OCI-LY7 (cell line): ENCODE data around the gene NUBP1. TPM values are rescaled to one million over a fixed set of nuclear protein-coding genes. Genes with fewer than 3 reads are reported as not detected.
A peak's percentile ranks its signal among the peaks of the same experiment; 100 is the strongest.

ENCODE experiments used
- BruUV-seq: library from RNA; stranded (reverse); fragments of 400-500 nt; replicated peaks from 2 replicates; lab custom pipeline; 2021; lab: Mats Ljungman, UMichigan
- CTCF ChIA-PET: fragments of 300-600 bp; sonication (Branson Sonifier 250); formaldehyde crosslinking; loops from one replicate; lab custom pipeline; 2022; ENCODE audit warnings: antibody characterized with exemption; ENCODE audit not compliant: unreplicated experiment; lab: Charles Lee
- POLR2A ChIA-PET: fragments of 300-600 bp; sonication (Branson Sonifier 250); formaldehyde crosslinking; loops from one replicate; lab custom pipeline; 2022; ENCODE audit warnings: antibody characterized with exemption; lab: Charles Lee
- DNase-seq: peaks from one replicate; pipeline ENCODE4 v3.0.0-alpha.2; 2015; ENCODE audit warnings: low spot score
- H2AFZ ChIP-seq: fragments of 200-600 bp; sonication (generic), shearing (Covaris generic); 2 replicates; pipeline ENCODE4 v1.6.1; 2014; ENCODE audit warnings: mild to moderate bottlenecking, antibody characterized with exemption, low read length, moderate library complexity
- H3K27ac ChIP-seq: fragments of 200-600 bp; sonication (generic); 2 replicates; pipeline ENCODE4 v1.5.1; 2014; ENCODE audit warnings: mixed run types, low read depth, mild to moderate bottlenecking, moderate library complexity, low read length, inconsistent platforms; ENCODE audit not compliant: poor library complexity, severe bottlenecking
- H3K36me3 ChIP-seq: fragments of 200-600 bp; sonication (generic); 2 replicates; pipeline ENCODE4 v1.6.1; 2014; ENCODE audit warnings: mild to moderate bottlenecking, antibody characterized with exemption, low read length, moderate library complexity, mixed read lengths; ENCODE audit not compliant: insufficient read depth
- H3K4me1 ChIP-seq: fragments of 200-600 bp; sonication (generic); 2 replicates; pipeline ENCODE4 v1.5.1; 2014; ENCODE audit warnings: mild to moderate bottlenecking, low read length; ENCODE audit not compliant: insufficient read depth, poor library complexity, severe bottlenecking
- H3K4me2 ChIP-seq: fragments of 200-600 bp; sonication (generic); 2 replicates; pipeline ENCODE4 v1.6.1; 2014; ENCODE audit warnings: mild to moderate bottlenecking, low read length
- H3K4me3 ChIP-seq: fragments of 200-600 bp; sonication (generic); 2 replicates; pipeline ENCODE4 v1.5.1; 2014; ENCODE audit warnings: mild to moderate bottlenecking, low read depth, low read length; ENCODE audit not compliant: poor library complexity, severe bottlenecking
- H3K79me2 ChIP-seq: fragments of 200-600 bp; sonication (generic); 2 replicates; pipeline ENCODE4 v1.6.1; 2016; ENCODE audit warnings: low read depth, mild to moderate bottlenecking, low read length, moderate library complexity, mixed read lengths; ENCODE audit not compliant: insufficient read depth
- H3K9me2 ChIP-seq: fragments of 200-600 bp; sonication (generic); 2 replicates; pipeline ENCODE4 v1.6.1; 2016; ENCODE audit warnings: mild to moderate bottlenecking, low read length, mixed read lengths; ENCODE audit not compliant: insufficient read depth
- H3K9me3 ChIP-seq: fragments of 200-600 bp; sonication (generic); 2 replicates; pipeline ENCODE4 v1.6.1; 2014; ENCODE audit warnings: mild to moderate bottlenecking, mixed run types, low read length, mixed read lengths
- H4K20me1 ChIP-seq: fragments of 200-600 bp; sonication (generic); 2 replicates; pipeline ENCODE4 v1.6.1; 2014; ENCODE audit warnings: mild to moderate bottlenecking, antibody characterized with exemption, low read length, moderate library complexity, mixed read lengths; ENCODE audit not compliant: insufficient read depth
- EZH2phosphoT487 ChIP-seq: fragments of 200-600 bp; sonication (generic); IDR thresholded peaks from 2 replicates; pipeline ENCODE4 v1.6.1; 2018; ENCODE audit warnings: low read depth, borderline replicate concordance, mild to moderate bottlenecking, mixed run types, antibody characterized with exemption, low read length, moderate library complexity, mixed read lengths
- intact Hi-C: fragments of 100-400 bp; cut with micrococcal nuclease; formaldehyde crosslinking; loops from one replicate; pipeline ENCODE4 v1.10.0; 2022; ENCODE audit not compliant: unreplicated experiment
- total RNA-seq, 2 experiments: library from RNA; depleted of rRNA in 1 of 2; stranded (reverse); fragments of >200 nt in 1 of 2; shearing (Covaris generic) in 1 of 2; gene quantifications; 2 replicates each; pipeline ENCODE4 v1.2.3, GENCODE V29; 2014 to 2022
- TF ChIP-seq, protein P1 (sequence below): fragments of 200-600 bp; sonication (generic); conservative IDR thresholded peaks from 2 replicates; pipeline ENCODE4 v1.5.1; 2014; ENCODE audit warnings: mild to moderate bottlenecking, antibody characterized with exemption, low read length, moderate library complexity, mixed read lengths

The NUBP1 gene
- total RNA-seq, 2 experiments from 2014 or later, result 20.7 to 27.4 TPM

DNA sequence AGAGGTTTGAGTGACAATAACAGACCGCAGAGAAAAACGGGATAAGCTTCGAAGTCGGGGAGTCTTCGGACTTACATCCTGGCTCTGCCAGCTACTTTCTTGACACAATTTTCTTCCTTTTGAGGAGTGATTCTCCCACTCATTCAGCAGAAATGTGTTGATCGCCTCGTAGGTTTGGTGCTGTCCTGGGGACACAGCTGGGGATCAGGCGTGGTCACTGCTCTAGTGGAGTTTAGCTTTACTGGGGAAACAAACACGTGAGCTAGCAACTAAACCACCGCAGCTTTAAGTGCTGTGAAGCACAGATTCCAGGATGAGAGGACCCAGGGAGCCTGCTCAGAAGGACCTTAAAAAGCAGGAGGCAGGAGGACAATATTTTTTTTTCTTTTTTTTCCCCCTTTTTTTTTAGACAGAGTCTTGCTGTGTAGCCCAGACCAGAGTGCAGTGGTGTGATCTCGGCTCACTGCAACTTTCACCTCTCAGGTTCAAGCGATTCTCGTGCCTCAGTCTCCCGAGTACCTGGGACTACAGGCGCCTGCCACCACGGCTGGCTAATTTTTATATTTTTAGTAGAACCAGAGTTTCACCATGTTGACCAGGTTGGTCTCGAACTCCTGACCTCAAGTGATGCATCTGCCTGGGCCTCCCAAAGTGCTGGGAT lies 858 bp downstream of the NUBP1 start:
- Histone ChIP-seq H3K36me3 (peaks cover 34% of the 10 kb centered on the region), H2AFZ (peak overlapping the region; percentile 67; the same call in 1 of the 2 replicates), H3K79me2 (peaks cover 6% of the 10 kb centered on the region; the same call in 1 of the 2 replicates), H3K27ac (no peak overlapping the region), H3K4me2 (peak overlapping the region; percentile 91), H4K20me1 (no peaks in the 10 kb centered on the region), H3K9me2 (no peaks in the 10 kb centered on the region), H3K9me3 (no peaks in the 10 kb centered on the region), H3K4me3 (peak overlapping the region; percentile 70), H3K4me1 (peaks cover 32% of the 10 kb centered on the region)
- POLR2A ChIA-PET, result interaction anchor here (0.6 to 3.0 kb wide), 13 partner anchors 8 to 206 kb away, joined by 3 to 13 read pairs (median 4); partner anchors contain the start of genes CIITA and DEXI
- no peak for DNase-seq
- TF ChIP-seq, protein P1, sequence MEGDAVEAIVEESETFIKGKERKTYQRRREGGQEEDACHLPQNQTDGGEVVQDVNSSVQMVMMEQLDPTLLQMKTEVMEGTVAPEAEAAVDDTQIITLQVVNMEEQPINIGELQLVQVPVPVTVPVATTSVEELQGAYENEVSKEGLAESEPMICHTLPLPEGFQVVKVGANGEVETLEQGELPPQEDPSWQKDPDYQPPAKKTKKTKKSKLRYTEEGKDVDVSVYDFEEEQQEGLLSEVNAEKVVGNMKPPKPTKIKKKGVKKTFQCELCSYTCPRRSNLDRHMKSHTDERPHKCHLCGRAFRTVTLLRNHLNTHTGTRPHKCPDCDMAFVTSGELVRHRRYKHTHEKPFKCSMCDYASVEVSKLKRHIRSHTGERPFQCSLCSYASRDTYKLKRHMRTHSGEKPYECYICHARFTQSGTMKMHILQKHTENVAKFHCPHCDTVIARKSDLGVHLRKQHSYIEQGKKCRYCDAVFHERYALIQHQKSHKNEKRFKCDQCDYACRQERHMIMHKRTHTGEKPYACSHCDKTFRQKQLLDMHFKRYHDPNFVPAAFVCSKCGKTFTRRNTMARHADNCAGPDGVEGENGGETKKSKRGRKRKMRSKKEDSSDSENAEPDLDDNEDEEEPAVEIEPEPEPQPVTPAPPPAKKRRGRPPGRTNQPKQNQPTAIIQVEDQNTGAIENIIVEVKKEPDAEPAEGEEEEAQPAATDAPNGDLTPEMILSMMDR, result no peak
- no peak for TF ChIP-seq EZH2phosphoT487
- CTCF ChIA-PET, result interaction anchor here (0.6 to 1.2 kb wide), 3 partner anchors 59 to 174 kb away, joined by 3 to 7 read pairs (median 4); no protein-coding TSS in a partner anchor
- TSS peak; percentile 72 for BruUV-seq
- intact Hi-C loops, result loop anchor here (2.0 to 10.0 kb wide), 3 partner anchors 132 to 1650 kb away; partner anchors contain the start of genes CIITA and HAPSTR1

DNA sequence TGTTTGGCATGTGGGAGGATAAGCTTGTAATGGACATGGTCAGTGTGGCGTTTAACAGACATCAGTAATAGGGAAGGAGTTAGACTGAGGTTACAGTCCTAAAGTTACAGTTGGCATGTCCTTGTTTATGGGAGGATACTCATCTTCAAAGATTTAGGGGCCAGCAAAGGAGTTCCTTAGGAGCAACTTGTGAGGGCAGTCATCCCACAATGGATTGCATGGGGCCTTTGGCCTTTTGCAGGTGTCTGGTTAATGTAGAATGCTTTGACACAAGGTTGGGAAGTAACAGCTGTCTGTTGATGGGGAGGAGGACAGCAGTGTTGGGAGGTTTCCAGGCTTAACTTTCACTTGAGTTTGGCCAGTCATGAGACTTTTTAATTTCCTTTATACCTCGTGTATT lies 2.2 kb downstream of the NUBP1 start:
- peaks cover 40% of the 10 kb centered on the region for H3K36me3 ChIP-seq
- H2AFZ ChIP-seq, result no peak overlapping the region
- no peak overlapping the region for H3K4me3 ChIP-seq
- BruUV-seq, result TSS peak; percentile 55
- ChIA-PET POLR2A (no interaction called here), CTCF (no interaction called here)
- H3K4me2 ChIP-seq, result no peak overlapping the region
- no peaks in the 10 kb centered on the region for H4K20me1 ChIP-seq
- peaks cover 29% of the 10 kb centered on the region for H3K4me1 ChIP-seq
- no peak overlapping the region for H3K27ac ChIP-seq
- no peaks in the 10 kb centered on the region for H3K9me3 ChIP-seq
- H3K79me2 ChIP-seq, result peaks cover 6% of the 10 kb centered on the region; the same call in 1 of the 2 replicates
- intact Hi-C loops, result loop anchor here (2.0 to 10.0 kb wide), 3 partner anchors 131 to 1651 kb away; partner anchors contain the start of genes CIITA and HAPSTR1
- H3K9me2 ChIP-seq, result no peaks in the 10 kb centered on the region
- DNase-seq, result no peak
- TF ChIP-seq, protein P1, result no peak
- TF ChIP-seq EZH2phosphoT487, result no peak

DNA sequence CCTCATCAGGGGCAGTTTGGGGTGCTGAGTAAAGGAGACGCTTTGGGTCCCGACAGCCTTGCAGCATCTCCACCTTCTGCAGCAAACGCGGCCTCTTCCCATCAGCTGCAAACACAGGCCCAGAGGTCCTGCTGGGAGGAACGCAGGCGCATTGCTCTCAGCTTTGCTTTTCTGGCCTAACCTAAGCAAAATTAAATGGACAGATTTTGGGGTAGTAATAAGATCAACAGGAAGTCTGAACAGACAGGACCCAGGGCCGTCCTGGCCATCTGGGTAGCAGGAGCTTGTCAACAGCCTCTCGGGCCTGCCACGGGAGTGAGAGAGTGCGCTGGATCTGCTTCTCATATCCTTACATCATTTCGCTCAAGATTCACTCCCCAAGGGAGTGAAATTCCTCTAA lies 7.2 kb downstream of the NUBP1 start:
- CTCF ChIA-PET, result no interaction called here
- intact Hi-C loops, result no loop called here

More for the DNA sequence above, 7.2 kb downstream of the NUBP1 start:
- Histone ChIP-seq H4K20me1 (no peaks in the 10 kb centered on the region), H3K27ac (no peak overlapping the region), H3K79me2 (no peaks in the 10 kb centered on the region), H2AFZ (no peak overlapping the region), H3K36me3 (peaks cover 59% of the 10 kb centered on the region), H3K4me2 (no peak overlapping the region), H3K9me2 (no peaks in the 10 kb centered on the region), H3K4me3 (no peak overlapping the region), H3K9me3 (no peaks in the 10 kb centered on the region), H3K4me1 (peaks cover 19% of the 10 kb centered on the region)
- TF ChIP-seq, protein P1, result no peak
- no peak for TF ChIP-seq EZH2phosphoT487
- no peak for DNase-seq
- POLR2A ChIA-PET, result no interaction called here
- BruUV-seq, result no TSS peak
